Inferior parietal cortex (tissue), 1 donor: Measurements from ENCODE around the gene SEZ6L2.
"Not testable (repeated sequence)": the region's sequence is repeated elsewhere in the genome, so short reads cannot be mapped to it uniquely, and the experiment has no call there.

Experiments used
- DNase-seq: peaks from one replicate; pipeline ENCODE4 v3.0.0-alpha.2; 2016; ENCODE audit errors: extremely low spot score

The SEZ6L2 gene

DNA sequence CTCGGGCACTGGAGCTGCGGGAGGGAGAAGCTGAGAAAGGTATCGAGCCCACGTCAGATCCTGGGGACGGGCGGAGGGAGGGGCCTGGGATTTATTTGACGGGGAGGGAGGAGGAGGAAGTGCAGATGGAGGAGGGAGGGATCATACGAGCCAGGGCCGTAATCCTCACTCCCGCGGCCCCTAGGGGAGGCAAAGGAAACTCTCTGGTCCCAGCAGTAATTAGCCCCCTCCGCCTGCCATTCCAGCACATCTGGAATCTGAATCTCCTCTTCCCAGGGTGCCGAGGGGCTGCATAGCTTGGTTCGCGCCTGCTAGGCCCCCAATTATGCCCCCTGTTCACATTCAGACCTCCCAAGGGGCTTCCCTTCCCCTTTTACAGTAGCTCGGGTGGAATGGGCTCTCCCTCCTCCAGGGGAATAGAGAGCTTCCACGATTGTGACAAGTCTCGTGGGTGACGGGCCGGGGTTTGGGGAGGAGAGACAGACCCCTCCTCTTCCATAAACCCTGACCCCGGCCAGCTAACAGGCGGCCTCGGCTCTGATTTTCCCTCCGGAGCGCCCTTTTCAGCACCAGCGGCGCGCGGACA, at the start of gene SEZ6L2:
TSS of gene SEZ6L2 (minus strand) at position 35 of the 586 bp plus-strand sequence. CDS start 531 bp downstream, outside the sequence.
- DNase-seq, result peak; percentile 74

- DNase-seq, result no peak
Observed at GRCh38 chr16:29947897-29948296, 48.5 kb upstream of the SEZ6L2 start.

GRCh38 chr16:29943846-29944799, 44.8 kb upstream of the SEZ6L2 start:
- no peak for DNase-seq

- DNase-seq, result no peak
Observed at GRCh38 chr16:29940656-29941055, 41.3 kb upstream of the SEZ6L2 start.

DNA sequence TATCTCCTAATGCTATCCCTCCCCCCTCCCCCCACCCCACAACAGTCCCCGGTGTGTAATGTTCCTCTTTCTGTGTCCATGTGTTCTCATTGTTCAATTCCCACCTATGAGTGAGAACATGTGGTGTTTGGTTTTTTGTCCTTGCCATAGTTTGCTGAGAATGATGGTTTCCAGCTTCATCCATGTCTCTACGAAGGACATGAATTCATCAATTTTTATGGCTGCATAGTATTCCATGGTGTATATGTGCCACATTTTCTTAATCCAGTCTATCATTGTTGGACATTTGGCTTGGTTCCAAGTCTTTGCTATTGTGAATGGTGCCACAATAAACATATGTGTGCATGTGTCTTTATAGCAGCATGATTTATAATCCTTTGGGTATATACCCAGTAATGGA, 32.4 kb upstream of the SEZ6L2 start:
- DNase-seq, result not testable (repeated sequence)

- DNase-seq, result peak; percentile 19
Observed at GRCh38 chr16:29927070-29927905, 27.9 kb upstream of the SEZ6L2 start.

DNA sequence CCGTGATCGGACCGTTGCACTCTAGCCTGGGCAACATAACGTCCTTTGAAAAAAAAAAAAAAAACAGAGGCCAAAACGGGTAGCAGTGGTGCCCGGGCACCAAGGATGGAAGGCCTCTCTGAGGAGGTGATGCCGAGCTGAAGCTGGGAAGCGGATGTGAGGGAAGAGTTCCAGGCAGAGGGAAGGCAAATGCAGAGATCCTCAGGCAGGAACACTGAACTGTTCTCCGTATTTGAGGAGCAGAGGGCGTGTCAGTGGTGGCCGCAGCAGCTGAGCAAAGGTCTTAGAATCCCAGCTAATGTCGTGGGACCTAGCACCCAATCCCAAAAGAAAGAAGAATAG, 27.3 kb upstream of the SEZ6L2 start:
- no peak for DNase-seq

DNA sequence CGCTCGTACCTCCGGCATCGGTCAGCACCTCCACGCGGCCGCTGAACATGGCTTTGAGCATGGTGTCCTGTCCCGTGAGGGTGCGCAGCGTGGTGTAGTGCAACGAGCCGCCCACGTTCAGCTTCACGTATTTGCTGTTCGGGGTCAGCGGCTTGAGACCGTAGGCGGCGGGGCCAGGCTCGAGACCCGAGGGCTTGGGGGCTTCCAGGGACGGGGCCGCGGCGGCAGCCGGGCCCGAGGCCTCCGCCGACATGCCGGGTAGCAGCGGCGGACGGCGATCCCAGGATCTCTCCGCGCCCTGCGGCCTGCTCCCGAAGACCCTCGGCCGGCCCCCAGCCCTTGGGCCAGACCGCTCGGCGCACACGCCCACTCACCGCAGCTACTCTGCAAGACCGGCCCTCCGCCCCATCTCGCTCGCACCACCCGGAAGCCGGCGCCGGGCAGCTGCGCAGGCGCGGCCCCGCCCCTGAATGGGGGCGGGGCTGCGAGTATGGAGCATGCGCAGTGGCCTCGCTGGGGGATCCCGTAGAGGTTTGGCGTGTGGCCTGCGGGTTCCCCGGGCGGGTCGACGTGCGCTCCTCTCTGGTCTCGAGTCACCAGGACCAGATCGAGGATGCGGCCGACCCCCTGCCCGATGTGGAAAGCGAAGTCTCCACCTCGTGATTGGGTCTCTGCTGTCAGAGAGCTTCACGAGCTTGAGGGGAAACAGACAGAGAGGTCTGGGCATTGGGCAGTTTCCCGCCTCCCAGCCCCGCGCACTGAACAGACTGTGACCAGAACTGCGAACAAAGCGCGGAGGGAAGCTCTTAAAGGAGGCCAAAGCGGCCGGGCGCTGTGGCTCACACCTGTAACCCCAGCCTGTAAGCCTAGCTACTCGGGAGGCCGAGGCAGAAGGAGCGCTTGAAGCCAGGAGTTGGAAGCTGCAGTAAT, 26.7 kb upstream of the SEZ6L2 start, which contains the start of gene KCTD13:
TSS of gene KCTD13 (minus strand) at position 446 of the 930 bp plus-strand sequence. CDS start at position 253, 193 bp downstream.
- peak; percentile 93 for DNase-seq

- no peak for DNase-seq
Observed at GRCh38 chr16:29925105-29925756, 25.9 kb upstream of the SEZ6L2 start.

DNA sequence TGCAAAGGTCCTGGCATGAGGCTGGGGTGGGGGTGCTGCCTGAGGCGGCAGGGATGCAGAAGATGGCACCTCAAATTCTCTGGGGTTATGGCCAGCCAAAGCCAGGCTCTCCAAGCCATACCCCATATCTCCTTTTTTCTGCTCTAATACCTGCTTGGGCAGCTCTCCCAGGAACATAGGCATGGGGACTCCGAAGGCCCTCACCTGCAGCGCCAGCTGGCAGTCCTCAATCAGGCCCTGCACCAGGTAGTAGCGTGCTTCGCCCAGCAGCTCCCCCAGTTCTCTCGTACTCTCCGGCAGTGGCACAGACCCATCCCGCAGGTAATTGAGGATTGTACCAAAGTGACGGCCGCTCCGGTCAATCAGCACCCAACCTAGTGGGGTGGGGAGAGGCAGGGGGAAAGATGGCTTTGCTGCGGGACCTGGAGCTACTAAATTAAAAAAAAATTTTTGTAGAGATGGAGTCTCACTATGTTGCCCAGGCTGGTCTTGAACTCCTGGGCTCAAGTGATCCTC, 23.7 kb upstream of the SEZ6L2 start:
- DNase-seq, result no peak

GRCh38 chr16:29922326-29922725, 23.0 kb upstream of the SEZ6L2 start:
- no peak for DNase-seq

DNA sequence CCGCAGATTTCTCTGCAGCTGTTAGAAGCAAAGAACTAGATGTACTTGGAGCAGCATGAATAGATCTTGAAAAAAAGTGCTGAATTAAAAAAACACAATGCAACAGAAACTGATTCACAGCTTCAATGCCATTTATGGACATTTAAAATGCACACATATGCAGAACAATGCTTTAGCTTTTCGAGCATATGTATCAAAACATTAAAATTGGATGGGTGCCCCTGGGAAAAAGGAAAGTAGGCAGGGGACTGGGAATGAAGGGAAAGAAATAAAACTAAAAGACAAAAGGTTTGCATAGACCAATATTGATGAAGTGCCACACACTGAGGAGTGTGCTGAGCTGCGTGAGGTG, 21.7 kb upstream of the SEZ6L2 start:
- DNase-seq, result peak; percentile 69

- peak; percentile 76 for DNase-seq
Observed at GRCh38 chr16:29920288-29921033, 21.1 kb upstream of the SEZ6L2 start.

DNA sequence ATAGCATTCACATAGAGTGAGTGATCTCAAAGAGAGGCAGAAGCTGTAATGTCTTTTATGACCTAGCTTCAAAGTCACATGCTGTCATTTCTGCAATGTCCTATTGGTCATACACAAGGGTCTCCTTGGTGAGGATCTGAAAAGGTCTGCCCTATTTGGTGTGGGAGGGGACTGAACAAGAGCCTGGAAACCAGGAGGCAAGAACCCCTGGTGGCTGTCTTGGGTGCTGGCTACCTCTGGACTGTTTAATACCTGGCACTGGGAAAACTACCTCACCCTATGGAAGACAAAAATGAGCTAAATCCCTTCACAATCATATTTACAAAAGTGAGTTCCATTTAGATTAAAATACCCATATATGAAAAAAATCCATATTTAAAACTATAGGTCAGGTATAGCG, 17.6 kb upstream of the SEZ6L2 start:
- DNase-seq, result no peak

DNA sequence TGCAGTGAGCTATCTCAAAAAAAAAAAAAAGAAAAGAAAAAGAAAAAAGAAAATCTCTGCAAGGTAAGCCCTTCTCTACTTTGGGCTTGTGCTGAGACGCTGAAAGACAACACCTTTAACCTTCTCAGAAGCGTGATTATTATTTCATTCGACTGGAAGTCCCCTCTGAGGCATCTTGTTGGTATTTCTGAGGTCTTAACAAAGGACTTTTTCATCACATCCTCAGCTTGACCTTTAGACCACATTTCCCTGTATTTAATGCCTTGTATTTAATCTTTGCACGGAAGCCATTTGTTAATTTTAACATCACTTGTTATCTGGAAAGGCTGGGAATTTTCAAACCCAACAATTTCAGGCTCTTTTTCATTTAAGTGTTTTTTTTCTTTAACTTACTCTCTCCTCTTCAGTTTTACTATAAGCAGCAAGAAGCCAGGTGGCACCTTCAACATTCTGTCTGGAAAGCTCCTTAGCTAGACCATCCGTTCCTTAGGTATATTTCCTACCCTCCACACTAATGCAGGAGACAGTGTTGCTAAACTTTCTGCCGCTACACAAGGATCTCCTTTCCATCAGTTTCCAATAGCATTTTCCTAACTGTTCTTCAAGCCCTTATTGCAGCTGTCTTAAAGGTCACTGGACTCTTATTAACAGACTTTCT, 16.4 kb upstream of the SEZ6L2 start:
- no peak for DNase-seq

DNA sequence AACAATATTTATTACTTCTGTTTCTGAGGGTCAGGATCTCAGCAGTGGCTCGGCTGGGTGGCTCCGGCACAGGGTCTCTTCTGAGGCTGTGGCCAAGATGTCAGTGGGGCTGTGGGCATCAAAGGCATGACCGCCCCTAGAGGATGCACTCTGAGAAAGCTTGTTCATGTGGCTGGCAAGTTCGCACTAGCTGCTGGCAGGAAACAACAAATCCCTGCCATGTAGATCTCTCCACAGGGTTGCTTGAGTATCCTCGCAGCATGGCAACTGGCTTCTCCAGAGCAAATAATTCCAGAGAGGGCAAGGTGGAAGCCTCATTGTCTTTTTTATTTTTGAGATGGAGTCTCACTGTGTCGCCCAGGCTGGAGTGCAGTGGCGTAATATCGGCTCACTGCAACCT, 14.2 kb upstream of the SEZ6L2 start:
- DNase-seq, result no peak

DNA sequence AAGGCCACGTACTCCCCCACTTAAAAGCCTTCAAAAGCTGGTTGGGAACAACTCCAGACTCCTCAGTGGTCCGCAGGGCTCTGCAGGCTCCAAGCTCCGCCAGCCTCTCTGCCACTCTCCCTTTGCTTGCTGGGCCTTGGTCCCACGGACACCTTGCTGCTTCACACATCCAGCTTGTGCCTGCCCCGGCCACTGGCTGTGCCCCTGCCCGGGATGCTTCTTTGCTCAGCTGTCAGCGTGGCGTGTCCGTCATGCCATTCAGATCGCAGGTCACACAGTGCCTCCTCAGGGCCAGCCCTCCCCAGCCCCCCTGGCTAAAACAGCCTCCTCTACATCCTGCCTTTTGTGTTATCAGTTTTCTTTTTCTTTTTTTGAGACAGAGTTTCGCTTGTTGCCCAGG, 12.7 kb upstream of the SEZ6L2 start:
- DNase-seq, result no peak

DNA sequence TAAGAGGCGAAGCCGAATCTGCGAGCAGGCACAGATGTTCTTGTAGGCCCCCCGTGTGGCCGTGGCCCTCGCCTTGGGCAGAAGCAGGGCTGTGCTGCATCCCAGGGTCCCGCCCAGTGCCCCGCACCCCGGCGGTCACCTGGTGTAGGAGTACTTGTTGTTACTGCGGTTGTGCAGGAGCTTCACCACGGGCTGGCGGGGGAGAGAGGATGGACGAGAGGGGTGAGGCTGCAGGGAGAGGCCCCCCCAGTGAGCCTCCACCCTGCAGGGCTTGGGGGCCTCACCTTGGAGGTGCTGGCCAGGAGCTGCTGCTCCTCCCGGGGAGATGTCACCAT, 12.3 kb upstream of the SEZ6L2 start:
- no peak for DNase-seq
